Stimulated activated CD4-positive, alpha-beta T cell treated with anti-CD3 and anti-CD28 coated beads, Interleukin-4, amount 100 ng/mL, for 1 hour (primary cell): Measurements from ENCODE around the gene ARF3.

ENCODE experiments used
- DNase-seq: peaks from one replicate; pipeline ENCODE4 v3.0.0-alpha.2; 2020

Gene ARF3

DNA sequence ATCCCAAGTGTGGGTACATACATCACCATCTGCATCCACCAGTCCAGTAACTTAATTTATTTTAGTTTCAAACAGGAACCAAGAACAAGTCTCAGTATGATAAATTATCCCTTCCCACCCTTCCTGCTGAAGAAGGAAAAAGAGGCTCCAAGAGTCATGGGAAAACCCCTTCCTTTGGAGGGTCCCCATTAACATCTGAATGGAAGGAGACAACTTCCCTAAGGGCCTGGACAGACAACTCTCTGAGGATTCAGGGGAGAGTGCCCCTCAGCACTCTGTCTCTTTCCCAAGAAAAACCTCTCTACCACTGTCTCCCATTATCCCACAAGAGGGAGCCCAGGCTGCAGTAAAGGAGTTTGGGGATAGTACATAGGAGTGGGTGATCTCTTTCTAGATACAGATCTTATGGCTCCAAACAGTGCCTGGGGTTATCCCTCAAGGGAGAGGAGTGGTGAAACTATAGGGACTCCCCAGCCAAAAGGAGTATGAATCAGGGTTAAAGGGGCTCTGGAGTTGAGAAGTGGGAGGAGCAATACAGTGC lies 8.1 kb upstream of the ARF3 start:
- DNase-seq = no peak

DNA sequence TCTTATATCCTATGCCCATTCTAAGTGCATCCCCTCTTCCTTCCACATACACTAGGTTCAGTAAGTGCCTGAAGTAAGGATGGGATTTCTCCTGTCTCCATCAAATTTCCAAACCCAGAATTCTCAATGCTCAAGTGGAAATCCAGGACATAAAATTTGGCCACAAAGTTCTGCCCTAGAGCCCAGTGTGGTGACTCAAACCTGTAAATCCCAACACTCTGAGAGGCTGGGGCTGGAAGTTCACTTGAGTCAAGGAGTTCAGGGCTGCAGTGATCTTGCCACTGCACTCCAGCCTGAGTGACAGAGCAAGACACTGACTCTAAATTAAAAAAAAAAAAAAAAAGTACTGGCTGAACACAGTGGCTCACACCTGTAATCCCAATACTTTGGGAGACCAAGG lies 4.5 kb upstream of the ARF3 start:
- no peak for DNase-seq

DNA sequence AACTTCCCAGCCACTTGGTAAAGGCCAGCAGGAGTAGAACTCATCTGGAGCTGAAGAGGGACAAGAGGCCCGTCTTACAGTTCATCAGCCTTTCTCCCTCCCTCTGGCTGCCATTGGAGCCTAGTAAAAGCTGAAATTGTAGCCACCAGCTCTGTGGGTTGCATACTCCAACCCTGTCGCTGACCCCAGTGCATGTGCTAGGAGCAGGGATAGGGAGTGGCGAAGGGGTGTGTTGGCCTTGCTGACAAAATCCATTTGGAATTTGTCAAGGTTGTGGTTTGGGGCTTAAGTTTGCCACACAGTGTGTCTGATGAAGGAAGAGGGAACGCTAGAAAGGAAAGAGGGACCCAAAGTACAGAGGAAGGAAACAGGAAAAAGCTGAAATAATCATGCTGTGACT lies 4.0 kb upstream of the ARF3 start:
- DNase-seq = no peak

DNA sequence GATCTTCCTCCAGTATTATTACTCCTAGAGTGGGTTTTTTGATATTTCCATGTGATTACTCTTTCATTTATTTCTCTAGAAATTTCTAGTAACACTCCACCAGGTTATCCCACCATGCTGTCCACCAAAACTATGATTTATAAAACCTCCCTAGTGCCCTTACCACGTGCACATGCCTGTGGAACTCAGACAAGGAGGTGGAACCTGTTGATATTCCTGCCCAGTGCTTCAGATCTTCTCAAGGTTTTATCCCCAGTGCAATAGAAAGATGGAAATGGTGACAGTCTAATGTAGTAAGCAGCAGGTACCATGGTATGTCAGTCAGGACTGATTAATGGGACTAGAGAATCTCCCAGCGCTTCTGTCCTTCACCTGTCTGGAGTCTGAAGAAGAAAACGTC lies 3.5 kb upstream of the ARF3 start:
- DNase-seq = no peak

DNA sequence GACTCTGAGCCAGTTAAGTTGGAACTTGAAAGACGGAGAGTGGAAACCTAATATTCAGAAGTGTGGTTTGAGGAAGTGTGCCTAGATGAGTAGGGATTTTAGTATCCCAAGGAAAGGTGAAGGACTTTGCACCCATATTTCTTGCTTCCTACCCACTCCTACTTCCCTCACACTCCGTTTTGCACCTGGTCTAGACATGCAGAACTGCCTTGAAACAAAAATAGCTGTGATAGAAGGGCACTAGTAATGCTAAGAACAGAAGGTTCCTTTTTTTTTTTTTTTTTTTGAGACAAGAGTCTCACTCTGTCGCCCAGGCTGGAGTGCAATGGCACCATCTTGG lies 732 bp upstream of the ARF3 start:
- no peak for DNase-seq

DNA sequence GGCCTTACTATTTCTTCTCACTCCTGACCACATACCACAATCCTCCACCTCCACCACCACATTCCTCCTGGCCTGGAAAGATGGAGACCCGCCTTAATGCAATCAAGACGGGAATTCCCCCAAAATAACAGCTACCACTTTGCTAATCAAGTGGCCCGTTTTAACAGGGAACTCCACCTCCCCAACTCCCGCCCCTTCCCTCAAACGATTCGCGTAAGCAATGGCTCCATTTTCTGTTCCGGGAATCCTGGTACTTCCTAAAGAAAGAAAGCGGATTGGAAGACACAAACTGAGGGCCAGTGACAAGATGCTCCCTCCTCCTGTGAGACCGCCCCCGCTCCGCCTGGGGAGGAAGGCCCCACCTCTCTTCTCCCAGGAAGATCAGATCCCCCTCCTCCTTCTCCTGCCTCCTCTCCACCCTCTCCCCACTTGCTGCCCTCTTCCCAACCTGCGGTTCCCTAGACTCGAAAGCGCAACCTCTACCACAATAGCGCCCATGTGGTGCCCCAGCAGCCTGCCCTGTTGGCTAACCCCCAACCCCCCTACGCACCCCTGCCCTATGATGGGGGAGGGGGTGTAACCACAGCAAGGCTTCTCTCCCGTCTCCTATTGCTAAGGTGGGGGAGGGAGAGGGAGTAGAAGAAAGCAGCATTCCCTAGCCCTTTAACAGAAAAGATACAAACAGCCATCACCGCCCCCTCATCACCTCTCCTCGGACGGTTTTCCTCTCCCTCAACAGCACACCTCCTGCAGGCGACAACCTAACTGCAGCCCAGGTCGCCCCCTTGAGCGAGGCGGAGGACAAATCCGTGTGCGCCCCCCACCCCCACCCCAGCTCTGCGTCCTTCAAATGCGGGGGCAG lies 777 bp downstream of the ARF3 start:
- DNase-seq = peak; percentile 22

DNA sequence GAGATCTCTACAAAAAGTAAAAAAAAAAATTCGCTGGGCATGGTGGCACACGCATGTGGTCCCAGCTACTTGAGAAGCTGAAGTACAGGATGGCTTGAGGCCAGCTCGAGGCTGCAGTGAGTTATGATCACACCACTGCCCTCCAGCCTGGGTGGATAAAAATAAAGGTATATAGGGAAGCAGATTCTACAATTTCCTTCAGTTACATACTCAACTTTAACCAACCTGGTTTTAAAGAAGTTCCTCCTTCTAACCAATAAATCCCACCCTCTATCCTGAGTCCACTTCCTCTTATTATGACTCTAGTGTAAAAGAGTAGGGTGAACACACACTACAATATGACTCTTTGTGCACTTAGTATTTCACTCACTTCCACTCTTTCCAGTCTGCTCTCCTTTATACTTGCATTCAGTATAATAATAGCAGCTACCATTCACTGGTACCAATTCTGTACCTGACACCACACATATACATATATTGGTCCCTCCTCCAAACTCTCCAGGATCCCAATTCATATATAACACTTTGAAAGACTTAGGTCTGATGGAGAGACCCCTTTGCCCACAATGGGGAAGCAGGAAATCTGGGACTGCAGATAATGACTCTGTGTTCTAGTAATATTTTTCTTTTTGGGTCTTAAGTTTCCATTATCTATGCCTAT lies 2.3 kb downstream of the ARF3 start:
- DNase-seq = no peak

DNA sequence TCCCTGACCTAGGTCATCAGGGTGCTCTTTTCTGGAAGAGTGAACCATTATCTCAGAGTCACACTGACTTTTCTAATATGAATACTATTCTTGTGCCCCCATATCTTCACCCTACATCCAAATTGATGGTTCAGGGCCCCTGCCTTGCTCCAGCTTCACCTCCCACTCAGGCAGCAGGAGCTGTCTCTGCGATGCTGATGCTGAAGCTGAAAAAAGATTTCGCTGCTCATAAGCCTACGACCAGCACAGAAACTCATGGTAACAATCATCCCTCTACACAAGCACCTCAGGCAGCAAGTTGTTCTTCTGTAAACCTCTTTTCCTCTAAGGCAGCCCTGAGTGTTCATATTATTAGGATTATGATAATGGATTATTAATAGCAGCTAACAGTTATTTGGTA lies 3.2 kb downstream of the ARF3 start:
- DNase-seq = no peak

DNA sequence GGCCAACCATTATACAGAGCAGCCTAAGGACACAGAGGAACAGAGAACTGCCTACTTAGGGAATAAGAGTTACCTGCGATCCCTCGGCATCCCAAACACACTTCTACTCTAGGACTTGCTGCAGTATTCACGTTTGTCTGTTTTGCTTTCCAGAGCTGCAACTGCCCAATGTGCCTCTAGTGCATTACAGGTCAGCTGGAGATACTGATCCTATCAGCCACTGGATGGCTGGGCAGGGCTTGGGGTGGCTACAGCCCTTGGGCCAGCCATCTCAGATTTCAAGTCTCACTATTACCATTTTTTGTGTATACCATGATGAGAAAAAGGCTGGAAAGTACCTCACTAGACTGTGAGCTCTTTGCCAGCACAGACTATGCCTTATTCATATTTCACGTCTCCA lies 4.6 kb downstream of the ARF3 start:
- DNase-seq = no peak

DNA sequence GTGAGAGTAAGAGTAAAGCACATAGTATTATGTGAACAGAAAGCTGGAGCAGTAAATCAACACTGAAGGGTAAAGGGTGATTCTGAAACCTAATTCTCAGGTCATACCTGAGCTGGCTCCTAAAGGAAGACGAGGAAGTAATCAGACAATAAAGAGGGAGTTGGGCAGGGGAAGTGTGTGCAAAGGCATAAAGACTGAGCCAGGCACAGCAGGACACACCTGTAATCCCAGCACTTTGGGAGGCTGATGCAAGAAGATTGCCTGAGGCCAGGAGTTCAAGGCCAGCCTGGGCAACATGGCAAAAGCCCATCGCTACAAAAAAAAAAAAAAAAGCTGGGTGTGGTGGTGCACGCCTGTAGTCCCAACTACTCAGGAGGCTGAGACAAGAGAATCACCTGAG lies 9.6 kb downstream of the ARF3 start:
- no peak for DNase-seq

DNA sequence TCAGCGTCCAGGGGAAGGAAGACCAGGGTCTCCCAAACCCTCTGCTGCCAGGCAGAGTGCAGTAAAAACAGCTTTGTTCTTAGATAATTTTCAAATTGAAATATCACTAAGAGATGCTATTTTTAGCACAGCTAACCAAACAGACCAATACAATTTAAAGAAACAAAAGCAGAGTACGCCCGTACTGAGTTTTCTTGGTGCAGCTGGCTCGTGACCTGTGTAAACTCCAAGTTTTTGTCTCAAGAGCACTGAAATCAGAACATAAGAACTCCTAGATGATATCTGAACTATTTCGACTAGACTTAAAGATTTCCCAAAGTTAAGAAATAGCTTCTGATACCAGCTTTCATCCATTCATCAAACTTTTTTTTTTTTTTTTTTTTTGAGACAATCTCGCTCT lies 10.3 kb downstream of the ARF3 start:
- no peak for DNase-seq

DNA sequence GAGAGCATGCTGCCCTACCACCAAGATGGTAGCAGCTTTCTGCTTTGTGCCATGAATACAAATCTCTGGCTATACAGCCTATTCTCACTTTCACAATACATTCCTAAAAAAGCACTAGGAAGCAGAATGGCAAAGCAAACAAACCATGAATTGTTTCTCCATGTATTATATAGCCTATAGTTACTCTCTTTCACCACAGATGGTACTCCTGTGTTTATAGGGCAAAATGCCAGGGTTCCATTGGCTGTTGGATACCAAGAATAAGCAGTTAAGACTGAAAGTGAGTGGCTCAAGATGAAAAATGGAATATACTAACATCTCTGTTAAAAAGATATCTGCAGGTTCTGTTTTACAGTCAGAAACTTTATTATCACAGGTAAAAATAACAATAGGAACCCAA lies 11.1 kb downstream of the ARF3 start:
- DNase-seq = no peak

DNA sequence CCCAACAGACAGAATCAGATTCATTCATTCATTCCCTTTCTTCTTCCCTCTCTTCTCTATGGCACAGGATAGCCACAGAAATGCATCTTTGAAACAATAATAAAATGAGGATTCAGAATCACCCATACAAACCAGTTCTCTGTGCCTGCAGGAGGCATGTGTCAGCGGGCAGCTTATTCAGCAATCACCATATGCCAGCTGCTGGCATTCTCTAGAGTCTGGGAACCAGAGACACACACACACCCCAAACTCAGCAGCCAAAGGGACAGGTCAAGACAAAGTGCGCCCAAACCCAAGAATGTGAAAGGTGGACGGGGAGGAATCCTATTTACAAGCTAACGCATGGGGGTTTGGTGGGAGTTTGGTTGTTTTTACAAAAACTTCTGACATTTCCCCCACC lies 14.1 kb downstream of the ARF3 start:
- no peak for DNase-seq

DNA sequence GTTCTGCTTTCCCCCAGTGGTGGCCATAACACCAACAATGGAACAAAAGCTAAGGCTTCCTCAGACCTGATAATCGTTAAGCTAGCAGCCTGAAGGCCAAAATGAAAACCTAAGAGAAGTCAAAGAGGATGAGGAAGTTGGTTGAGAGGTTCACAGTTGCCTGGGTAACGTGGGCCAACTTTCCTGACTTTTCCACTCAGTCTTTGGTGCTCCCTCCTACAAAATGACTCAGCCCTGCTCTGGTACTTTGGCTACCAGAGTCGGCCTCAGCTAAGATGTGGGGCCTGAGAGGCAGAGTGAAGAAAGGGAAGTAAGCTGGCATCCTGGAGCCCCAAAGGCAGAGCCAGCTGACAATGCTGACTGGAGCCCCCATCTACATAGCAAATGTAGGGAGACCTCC lies 17.1 kb downstream of the ARF3 start:
- DNase-seq = no peak

DNA sequence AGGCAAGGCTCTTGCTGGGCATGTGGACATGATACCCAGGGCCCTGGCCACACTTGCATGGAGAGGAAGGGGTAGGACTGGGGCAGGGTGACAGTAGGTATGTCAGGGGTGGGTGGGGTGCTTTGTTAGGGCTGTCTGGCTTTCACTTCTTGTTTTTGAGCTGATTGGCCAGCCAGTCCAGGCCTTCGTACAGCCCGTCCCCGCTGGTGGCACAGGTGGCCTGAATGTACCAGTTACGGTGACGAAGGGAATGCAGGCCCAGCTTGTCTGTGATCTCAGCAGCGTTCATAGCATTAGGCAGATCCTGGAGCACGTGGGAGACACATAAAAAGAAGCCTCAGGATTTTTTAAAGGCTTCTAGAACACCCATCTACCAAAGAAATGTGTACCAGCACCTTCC lies 18.5 kb downstream of the ARF3 start:
- no peak for DNase-seq

DNA sequence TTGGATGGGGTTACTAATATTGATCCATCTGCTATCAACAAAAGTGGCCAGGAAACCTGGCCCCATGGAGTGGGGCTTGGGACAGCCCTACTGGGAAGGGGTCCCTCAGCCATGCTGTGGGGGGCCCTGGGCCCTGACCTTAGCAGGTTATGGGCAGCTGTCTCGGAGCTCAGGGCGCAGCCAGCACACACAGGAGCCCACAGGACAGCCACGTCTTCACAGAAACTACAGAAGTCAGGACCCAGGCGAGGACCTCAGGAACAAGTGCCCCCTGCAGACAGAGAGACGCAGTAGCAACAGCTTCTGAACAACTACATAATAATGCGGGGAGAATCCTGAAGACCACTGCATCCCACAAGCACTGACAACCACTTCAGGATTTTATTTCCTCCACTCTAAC lies 20.1 kb downstream of the ARF3 start:
- no peak for DNase-seq

DNA sequence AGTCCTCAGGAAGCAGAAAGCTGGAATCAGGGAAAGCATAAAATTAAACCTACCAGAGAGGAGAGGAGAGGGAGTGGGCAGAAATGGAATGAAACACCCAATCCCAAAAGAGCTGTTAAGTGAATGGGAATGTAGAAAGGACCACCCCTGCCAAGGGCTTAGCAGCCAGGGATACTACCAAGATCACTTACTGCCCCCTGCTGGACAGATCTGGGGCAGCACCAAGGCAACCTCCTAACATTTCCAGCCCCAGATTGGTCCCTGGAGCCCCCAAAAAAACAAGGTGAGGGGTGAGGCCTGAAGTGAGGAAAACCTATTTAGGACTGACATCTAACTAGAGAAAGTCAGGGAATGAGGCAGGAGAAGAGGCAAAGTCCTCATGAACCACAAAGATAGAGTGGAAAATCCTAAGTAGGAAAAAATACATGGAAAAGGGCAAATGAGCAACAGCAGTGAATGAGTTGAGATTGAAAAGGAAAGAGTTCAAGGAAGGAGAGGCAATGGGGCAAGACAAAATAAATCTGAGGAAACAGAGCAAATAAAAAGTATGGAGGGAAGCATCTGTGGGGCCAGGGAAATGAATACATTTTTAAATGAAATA lies 20.8 kb downstream of the ARF3 start:
- DNase-seq = peak; percentile 85

DNA sequence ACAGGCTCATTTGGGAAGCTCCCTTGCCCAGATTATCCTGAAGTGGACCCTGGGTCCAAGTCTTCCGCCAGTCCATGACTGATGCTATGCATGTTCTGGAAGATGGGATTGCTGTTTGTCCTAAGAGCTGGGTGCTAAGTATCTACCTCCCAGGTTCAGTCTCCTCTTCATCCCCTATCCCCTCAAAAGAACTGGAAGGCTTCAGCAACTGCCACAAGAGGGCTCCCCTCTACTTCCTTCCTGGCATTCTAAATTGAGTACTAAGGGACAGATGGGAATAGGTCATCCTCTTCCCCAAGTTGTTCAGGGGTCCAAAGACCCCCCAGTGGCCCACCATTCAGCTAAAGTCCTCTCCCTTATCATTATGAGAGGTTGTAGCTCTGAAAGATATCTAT lies 23.0 kb downstream of the ARF3 start:
- DNase-seq = no peak

DNA sequence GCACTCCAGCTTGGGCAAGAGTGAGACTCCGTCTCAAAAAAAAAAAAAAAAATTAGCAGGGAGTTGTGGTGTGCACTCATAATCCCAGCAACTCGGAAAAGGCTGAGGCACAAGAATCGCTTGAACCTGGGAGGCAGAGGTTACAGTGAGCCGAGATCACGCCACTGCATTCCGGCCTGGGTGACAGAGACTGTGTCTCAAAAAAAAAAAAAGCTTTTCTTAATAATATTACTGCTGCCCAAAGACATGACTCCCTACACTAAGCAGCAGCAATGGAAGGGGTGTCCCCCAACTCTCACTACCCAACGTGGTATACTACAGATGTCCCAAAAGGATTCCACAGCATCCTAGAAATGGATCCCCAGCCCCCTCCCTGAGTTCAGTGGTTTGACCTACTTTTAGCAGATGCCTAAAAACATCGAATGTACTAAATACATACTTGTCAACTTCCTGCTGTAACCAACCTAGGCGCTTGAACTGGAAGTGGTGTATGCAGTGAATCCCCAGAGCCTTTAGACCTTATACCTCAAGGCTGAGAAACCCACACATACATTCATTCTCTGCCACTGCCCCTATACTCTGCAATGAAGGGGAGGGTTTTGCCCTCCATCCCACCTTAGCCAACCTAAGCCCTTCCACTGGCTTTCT lies 23.5 kb downstream of the ARF3 start:
- DNase-seq = no peak

DNA sequence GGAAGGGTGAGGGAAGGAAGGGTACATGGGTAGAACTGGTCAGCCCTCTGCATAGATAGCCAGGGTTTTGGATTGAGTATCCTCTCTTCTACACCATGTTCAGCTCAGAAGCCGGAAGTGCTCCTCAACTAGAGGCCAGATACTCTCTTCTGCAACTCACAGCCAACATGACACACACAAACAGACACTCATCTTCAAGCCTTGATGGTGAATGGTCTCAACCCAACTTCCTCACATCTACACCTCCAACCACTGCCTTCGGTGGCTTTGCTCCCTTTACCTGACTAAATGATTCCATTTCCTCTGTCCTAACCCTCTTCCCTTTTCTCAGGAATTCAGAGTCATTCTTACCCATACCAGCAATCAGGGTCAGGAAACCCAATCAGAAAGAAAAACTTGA lies 24.4 kb downstream of the ARF3 start:
- no peak for DNase-seq

DNA sequence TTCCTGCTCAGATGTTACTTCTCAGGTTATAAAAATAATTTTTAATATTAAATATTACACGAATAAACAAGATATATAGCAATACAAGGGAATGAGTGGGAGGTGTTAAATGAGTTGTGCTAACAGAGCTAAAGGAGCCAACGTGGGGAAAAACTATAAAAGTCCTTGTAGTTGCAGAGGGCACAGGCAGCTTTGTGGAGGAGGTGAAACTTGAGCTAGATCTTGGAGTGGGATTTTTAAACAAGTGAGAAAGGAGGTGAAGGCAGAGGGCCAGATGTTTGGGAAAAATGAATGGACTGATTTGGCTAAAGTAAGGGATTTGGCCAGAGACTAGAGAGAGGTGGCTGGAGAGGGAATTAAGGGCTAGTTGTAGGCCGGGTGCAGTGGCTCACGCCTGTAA lies 26.8 kb downstream of the ARF3 start:
- DNase-seq = no peak

DNA sequence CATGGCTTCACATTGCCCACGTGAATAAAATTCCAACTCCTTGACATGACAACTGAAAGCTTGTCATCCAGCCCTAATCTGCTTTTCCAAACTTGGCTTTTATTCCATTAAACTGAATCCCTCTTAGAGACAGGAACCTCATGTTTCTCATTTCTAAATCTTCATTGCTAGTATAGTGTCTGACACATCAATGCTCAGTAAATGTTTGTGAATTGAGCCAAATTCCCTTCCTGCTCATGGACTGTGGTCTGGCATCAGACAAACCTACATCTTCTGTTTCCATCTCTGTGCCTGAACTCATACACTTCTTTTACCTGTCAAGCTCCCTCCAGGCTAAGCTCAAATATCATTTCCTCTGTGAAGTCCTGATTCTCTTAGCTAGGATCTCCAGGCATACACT lies 27.7 kb downstream of the ARF3 start:
- no peak for DNase-seq

DNA sequence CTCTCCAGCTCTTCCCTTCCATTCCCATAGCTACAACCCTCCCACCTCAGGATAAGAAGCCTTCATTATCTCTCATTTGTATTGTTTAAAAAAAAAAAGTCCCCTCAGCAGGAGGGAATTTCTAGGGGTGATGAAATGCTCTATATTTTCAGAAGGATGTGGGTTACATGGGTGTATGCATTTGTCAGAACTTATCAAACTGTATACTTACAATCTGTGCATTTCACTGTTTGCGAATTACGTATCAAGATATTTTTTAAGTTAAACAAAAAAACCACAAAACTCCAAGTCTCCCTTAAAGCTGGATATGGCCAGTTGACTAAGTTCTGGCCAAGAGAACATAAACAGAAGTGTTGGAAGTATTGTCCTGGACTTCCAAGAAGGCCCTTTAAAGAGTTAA lies 30.0 kb downstream of the ARF3 start:
- no peak for DNase-seq
